H1 (cell line): Measurements from ENCODE around the gene SCN8A. TPM values are rescaled to one million over a fixed set of nuclear protein-coding genes. Genes with fewer than 3 reads are reported as not detected.

Experiments used
- GTF2F1 ChIP-seq: IDR thresholded peaks from 2 replicates; pipeline ENCODE4 v1.6.1; 2012; ENCODE audit warnings: low read depth, low read length, improper control_type of control experiment, borderline replicate concordance
- HDAC2 ChIP-seq, 2 experiments: fragments of 300-600 bp in 1 of 2; sonication (generic) in 1 of 2; IDR thresholded peaks; 2 replicates each; pipeline ENCODE4 v1.6.1; 2011 to 2012; ENCODE audit warnings: low read depth in 2 of 2, low read length in 2 of 2, mild to moderate bottlenecking in 2 of 2, moderate library complexity in 2 of 2, borderline replicate concordance in 1 of 2, inconsistent platforms in 1 of 2
- polyA plus RNA-seq, 7 experiments: library from polyadenylated mRNA; depleted of rRNA in 3 of 7; stranded (reverse) in 5 of 7; unstranded in 2 of 7; fragments of >200 nt in 5 of 7; fragments of 200-250 nt in 2 of 7; gene quantifications; 1 replicate in 5 of 7; 2 replicates in 1 of 7; 4 replicates in 1 of 7; pipeline versions ENCODE4 v1.2.1 to v1.2.3, GENCODE V29; 2011 to 2013; ENCODE audit warnings: missing spikeins in 2 of 7, mixed read lengths in 2 of 7
- total RNA-seq: library from RNA; stranded (reverse); fragmentation: NEBNext Ultra II Directional; extraction: Animal tissue kit (Norgen Biotek cat#: 25700); gene quantifications from 2 replicates; pipeline ENCODE4 v1.2.1, GENCODE V29; 2021

SCN8A gene
- total and polyA plus RNA-seq, 2 of the 8 experiments (the other 6 are each of a cell fraction or from before 2014, with no cell fraction given): 6.3 to 10.7 TPM

DNA sequence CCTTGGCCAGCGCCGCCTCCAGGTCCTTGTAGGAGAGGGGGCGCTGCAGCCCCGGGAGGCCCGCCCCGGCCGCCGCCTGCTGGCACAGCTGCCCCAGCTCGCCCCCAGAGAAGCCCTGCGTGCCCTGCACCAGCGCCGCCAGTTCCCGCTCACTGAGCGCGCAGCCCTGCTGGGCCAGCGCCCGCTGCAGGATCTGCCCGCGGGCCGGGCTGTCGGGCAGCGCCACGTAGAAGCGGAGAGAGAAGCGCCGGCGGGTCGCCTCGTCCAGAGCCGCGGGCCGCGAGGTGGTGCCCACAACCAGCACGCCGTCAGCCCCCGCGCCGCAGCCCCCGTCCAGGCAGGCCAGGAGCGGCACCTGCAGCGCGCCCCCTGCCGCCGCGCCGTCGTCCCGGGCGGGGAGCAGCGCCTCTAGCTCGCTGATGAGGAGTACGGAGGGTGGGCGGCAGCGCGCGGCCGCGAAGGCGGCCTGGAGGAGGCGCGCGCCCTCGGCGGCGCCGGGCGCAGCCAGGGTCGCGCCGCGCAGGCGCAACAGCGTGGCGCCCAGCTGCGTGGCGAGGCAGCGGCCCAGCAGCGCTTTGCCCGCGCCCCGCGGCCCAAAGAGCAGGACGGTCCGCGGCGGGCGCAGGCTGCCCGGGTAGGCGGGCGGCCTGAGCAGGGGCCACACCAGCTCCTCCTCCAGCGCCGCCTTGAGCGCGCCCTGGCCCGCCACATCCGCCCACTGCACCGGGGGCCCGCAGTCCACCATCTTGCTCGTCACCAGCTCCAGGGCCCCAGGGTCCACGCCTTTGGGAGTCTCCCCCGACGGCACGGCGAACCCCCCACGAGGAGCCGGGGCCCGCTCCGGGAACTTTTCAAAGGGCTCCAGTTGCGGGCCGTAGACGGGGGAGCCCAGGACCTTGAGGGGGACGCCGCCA lies 229.8 kb downstream of the SCN8A start (continued):
- no peak for TF ChIP-seq GTF2F1
- peak in 1 of 2 experiments; percentile 77; a peak in 2 of 4 replicates for TF ChIP-seq HDAC2 (IDR thresholded peaks at IDR 0.05; ENCODE audit: borderline replicate concordance in 1 of 2, low read depth in 2 of 2, low read length in 2 of 2)
